T-cell (primary cell): Measurements from ENCODE around the gene SELENON. TPM values are rescaled to one million over a fixed set of nuclear protein-coding genes. Genes with fewer than 3 reads are reported as not detected.

Experiments
- ATAC-seq, 4 experiments: fragments of 200-7000 bp in 3 of 4; fragments of 150-1000 bp in 1 of 4; cut with Tn5 transposase; replicated peaks in 1 of 4; 1 replicate in 3 of 4; 2 replicates in 1 of 4; pipeline ENCODE4 v1.10.0; 2021; ENCODE audit warnings: moderate library complexity in 3 of 4, mild to moderate bottlenecking in 2 of 4, moderate number of reproducible peaks in 1 of 4
- CTCF ChIA-PET, 2 donors: fragments of 300-600 bp; sonication (Branson Sonifier 250); formaldehyde crosslinking; loops; one replicate each; lab custom pipeline; 2022; ENCODE audit warnings: antibody characterized with exemption in 2 of 2; lab: Charles Lee
- POLR2A ChIA-PET, 2 donors: fragments of 300-600 bp; sonication (Branson Sonifier 250); formaldehyde crosslinking; loops; one replicate each; lab custom pipeline; 2022; ENCODE audit warnings: antibody characterized with exemption in 2 of 2; lab: Charles Lee
- DNase-seq, 35 experiments: peaks; one replicate each; pipeline versions ENCODE4 v3.0.0 to v3.0.0-alpha.2; 2013 to 2023
- H3K27ac ChIP-seq: one replicate; pipeline ENCODE4 v1.5.1; 2013; ENCODE audit warnings: low read length
- H3K27me3 ChIP-seq, 2 experiments: replicated peaks in 1 of 2; 1 replicate in 1 of 2; 2 replicates in 1 of 2; pipeline versions ENCODE4 v1.6.1 to v1.7.0; 2013; ENCODE audit warnings: low read length in 1 of 2, mixed read lengths in 1 of 2; ENCODE audit not compliant: control insufficient read depth in 2 of 2, insufficient read depth in 2 of 2; ENCODE audit errors: extremely low read depth in 1 of 2
- H3K36me3 ChIP-seq, 2 donors: 1 replicate in 1 of 2; 2 replicates in 1 of 2; pipeline versions ENCODE4 v1.6.1 to v1.7.0; 2013; ENCODE audit warnings: low read length in 1 of 2; ENCODE audit not compliant: control insufficient read depth in 2 of 2, insufficient read depth in 1 of 2; ENCODE audit errors: extremely low read depth in 1 of 2
- H3K4me1 ChIP-seq, 2 experiments: 1 replicate in 1 of 2; 2 replicates in 1 of 2; pipeline versions ENCODE4 v1.6.1 to v1.7.0; 2013; ENCODE audit warnings: low read length in 2 of 2, mixed read lengths in 1 of 2; ENCODE audit not compliant: insufficient read depth in 2 of 2, control insufficient read depth in 1 of 2; ENCODE audit errors: extremely low read depth in 1 of 2
- H3K4me3 ChIP-seq, 2 donors: 1 replicate in 1 of 2; 2 replicates in 1 of 2; pipeline versions ENCODE4 v1.5.1 to v1.7.0; 2013; ENCODE audit warnings: mild to moderate bottlenecking in 2 of 2, low read length in 1 of 2, moderate library complexity in 1 of 2; ENCODE audit not compliant: control insufficient read depth in 1 of 2; ENCODE audit errors: extremely low read depth in 1 of 2
- H3K9me3 ChIP-seq: 2 replicates; pipeline ENCODE4 v1.7.0; 2013
- H3K27ac Mint-ChIP-seq, 2 donors: one replicate each; pipeline ENCODE4 v1.8.0; 2020 to 2021; ENCODE audit warnings: mild to moderate bottlenecking in 2 of 2, mixed read lengths in 2 of 2
- H3K27me3 Mint-ChIP-seq, 2 donors: one replicate each; pipeline ENCODE4 v1.8.0; 2021 to 2022; ENCODE audit warnings: mixed read lengths in 2 of 2
- H3K36me3 Mint-ChIP-seq: one replicate; pipeline ENCODE4 v1.8.0; 2021; ENCODE audit warnings: mixed read lengths
- H3K4me1 Mint-ChIP-seq, 3 donors: one replicate each; pipeline ENCODE4 v1.8.0; 2020 to 2022; ENCODE audit warnings: mixed read lengths in 3 of 3, mild to moderate bottlenecking in 1 of 3
- H3K4me3 Mint-ChIP-seq, 3 donors: one replicate each; pipeline ENCODE4 v1.8.0; 2020 to 2022; ENCODE audit warnings: mild to moderate bottlenecking in 3 of 3, mixed read lengths in 3 of 3, moderate library complexity in 3 of 3
- H3K9me3 Mint-ChIP-seq, 3 donors: one replicate each; pipeline ENCODE4 v1.8.0; 2020 to 2022; ENCODE audit warnings: mixed read lengths in 3 of 3
- WGBS: methylation state at CpG from one replicate; pipeline ENCODE4 v1.1.5; 2013; ENCODE audit warnings: missing lambda C conversion rate; ENCODE audit not compliant: insufficient coverage; 5-methylcytosine and 5-hydroxymethylcytosine counted together
- total RNA-seq, 35 experiments: library from RNA in 6 of 35; stranded (reverse) in 6 of 35; fragments of 120-200 nt in 1 of 35; gene quantifications; one replicate each; pipeline versions ENCODE4 v1.2.1 to v1.2.4 and lab custom pipeline; 2013 to 2026

Gene SELENON, protein sequence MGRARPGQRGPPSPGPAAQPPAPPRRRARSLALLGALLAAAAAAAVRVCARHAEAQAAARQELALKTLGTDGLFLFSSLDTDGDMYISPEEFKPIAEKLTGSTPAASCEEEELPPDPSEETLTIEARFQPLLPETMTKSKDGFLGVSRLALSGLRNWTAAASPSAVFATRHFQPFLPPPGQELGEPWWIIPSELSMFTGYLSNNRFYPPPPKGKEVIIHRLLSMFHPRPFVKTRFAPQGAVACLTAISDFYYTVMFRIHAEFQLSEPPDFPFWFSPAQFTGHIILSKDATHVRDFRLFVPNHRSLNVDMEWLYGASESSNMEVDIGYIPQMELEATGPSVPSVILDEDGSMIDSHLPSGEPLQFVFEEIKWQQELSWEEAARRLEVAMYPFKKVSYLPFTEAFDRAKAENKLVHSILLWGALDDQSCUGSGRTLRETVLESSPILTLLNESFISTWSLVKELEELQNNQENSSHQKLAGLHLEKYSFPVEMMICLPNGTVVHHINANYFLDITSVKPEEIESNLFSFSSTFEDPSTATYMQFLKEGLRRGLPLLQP
- total RNA-seq (10 to 100 TPM; 22.4 to 28.9 (median 25.9) TPM), total RNA-seq (lab: John Stamatoyannopoulos, UW) (7.0 to 49.7 (median 21.3) reads per million in 29 experiments)
- 14.3 TPM for total RNA-seq (2013)

DNA sequence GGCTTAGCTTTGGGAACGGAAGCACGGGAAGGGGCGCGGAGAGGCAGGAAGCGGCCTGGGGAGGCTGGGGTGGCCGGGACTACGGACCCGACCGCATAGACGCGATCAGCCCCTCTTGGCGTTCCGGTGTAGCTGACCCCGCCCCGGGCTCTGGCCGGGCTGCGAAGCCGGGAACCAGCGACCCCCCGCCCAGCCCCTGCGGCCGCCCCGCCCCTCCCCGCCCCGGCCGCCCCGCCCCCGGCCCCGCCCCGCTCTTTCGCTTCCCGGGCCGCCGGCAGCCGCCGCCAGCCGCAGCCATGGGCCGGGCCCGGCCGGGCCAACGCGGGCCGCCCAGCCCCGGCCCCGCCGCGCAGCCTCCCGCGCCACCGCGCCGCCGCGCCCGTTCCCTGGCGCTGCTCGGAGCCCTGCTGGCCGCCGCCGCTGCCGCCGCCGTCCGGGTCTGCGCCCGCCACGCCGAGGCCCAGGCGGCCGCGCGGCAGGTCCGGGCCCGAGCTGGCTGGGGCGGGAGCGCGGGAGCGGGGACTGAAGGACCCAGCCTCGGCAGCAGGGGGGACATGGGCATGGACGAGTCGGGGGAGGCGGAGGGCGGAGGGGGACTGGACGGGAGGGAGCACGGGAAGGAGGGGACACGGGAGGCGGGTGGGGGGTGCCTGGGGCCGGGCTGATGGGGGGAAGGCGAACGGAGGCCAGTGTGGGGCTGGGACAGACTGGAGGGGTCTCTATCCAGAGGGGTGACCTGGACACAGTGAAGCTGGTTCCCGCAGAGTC is at the start of gene SELENON:
SELENON (plus strand) TSS at position 259 of the 768 bp plus-strand sequence; CDS start at position 297, 38 bp downstream.
- Mint-ChIP-seq H3K27ac (peak within 1 kb of the TSS; percentile 79 to 93), H3K36me3 (no peaks in the 10 kb centered on the region), H3K9me3 (no peaks in the 10 kb centered on the region), H3K4me1 (peaks cover 62 to 79% (median 69%) of the 10 kb centered on the region in 3 donors), H3K4me3 (peak within 1 kb of the TSS; percentile 75 to 79 (median 79)), H3K27me3 (no peaks in the 10 kb centered on the region)
- ATAC-seq: peak; percentile 22 to 48 (median 46)
- peak within 1 kb of the TSS; percentile 34 for H3K27ac ChIP-seq
- no peaks in the 10 kb centered on the region for H3K9me3 ChIP-seq
- ChIA-PET CTCF (interaction anchor here in 1 of 2 donors (0.6 to 1.0 kb wide), 2 partner anchors 191 to 233 kb away, joined by 3 to 4 read pairs; no protein-coding TSS in a partner anchor), POLR2A (no interaction called here)
- peaks cover 20 to 75% of the 10 kb centered on the region in 2 experiments for H3K4me1 ChIP-seq
- under 1% methylated on average over 78 of the region's 91 CpGs for WGBS
- DNase-seq: peak in 8 of 35 experiments; percentile 20 to 54 (median 26)
- peak within 1 kb of the TSS; percentile 44 to 53 for H3K4me3 ChIP-seq
- H3K27me3 ChIP-seq: no peaks in the 10 kb centered on the region
- peaks cover 1 to 3% of the 10 kb centered on the region in 2 donors for H3K36me3 ChIP-seq

DNA sequence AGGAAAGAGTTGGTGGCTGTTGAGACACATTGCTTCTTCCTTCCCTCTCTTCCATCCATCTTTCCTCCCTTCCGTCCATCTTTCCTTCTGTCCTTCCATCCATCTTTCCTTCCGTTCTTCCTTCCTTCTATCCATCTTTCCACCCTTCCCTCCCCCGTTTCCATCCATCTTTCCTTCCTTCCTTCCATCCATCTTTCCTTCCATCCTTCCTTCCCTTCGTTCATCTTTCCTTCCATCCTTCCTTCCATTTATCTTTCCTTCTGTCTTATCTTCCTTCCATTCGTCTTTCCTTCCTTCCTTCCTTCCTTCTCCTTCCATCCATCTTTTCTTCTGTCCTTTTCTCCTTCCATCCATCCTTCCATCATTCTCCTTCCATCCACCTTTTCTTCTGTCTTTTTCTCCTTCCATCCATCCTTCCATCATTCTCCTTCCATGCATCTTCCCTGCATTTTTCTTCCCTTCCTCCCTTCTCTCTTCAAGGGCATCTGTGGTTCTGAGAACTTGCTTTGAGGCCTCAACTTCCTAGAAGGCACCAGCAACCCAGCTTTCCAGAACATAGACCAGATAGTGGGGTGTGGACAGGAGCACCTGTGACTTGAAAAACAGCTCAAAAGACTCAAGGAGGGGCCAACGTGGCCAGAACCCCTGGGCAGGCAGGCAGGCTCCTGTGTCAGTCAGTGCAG is 48.9 kb upstream of the SELENON start:
- H3K27ac ChIP-seq: no peak overlapping the region
- no peak for ATAC-seq
- no peak overlapping the region for H3K4me3 ChIP-seq
- peaks cover 32% of the 10 kb centered on the region for H3K36me3 Mint-ChIP-seq
- ChIA-PET POLR2A (interaction anchor here in 1 of 2 donors (0.6 kb wide), 1 partner anchor 186 kb away, joined by 4 read pairs; no protein-coding TSS in a partner anchor), CTCF (no interaction called here)
- no peaks in the 10 kb centered on the region for H3K9me3 Mint-ChIP-seq
- WGBS: 75% methylated on average over 6 of the region's 6 CpGs
- peaks cover 19 to 46% of the 10 kb centered on the region in 2 experiments for H3K4me1 ChIP-seq
- H3K27me3 ChIP-seq: no peaks in the 10 kb centered on the region
- no peak for DNase-seq
- H3K36me3 ChIP-seq: peaks cover 9 to 38% of the 10 kb centered on the region in 2 donors
- H3K4me3 Mint-ChIP-seq: no peak overlapping the region
- no peaks in the 10 kb centered on the region for H3K9me3 ChIP-seq
- peaks cover 39 to 68% (median 40%) of the 10 kb centered on the region in 3 donors for H3K4me1 Mint-ChIP-seq
- no peaks in the 10 kb centered on the region for H3K27me3 Mint-ChIP-seq
- H3K27ac Mint-ChIP-seq: peak overlapping the region; percentile 13 to 23

DNA sequence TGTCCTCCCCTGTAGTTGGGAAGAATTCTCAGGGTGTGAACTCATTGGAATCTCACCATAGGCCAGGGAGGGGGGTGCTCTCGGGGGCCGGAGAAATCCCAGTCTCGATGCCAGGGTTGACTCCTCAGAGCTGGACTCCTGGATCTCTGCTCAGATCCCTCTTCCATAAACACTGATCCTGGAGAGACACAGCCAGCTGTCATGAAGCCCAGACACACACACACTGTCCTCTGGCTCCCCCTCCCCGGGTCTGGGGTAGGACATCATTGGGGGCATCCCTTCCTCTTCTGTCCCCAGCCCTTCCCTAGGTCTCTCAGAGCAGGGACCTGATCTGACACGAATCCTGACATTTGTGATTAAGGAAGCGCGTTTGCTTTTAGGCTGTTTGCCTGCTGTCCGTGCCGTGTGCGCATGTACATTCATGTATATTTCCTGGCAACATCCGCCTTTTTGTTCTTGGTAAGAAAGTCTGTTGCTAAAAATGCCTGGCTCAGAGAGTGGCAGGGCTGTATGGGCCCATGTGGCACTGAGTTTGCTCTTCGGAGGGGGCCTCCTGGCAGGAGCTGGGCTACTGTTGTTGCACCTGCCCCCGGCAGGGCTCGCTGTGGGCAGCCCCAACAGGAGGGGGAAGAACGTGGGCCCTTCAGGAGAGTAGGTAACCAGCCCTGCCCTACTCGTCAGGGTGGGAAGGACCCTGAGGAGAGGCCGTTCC is 45.4 kb upstream of the SELENON start:
- CTCF ChIA-PET: no interaction called here
- no peaks in the 10 kb centered on the region for H3K9me3 Mint-ChIP-seq
- H3K4me1 Mint-ChIP-seq: peaks cover 44 to 68% (median 47%) of the 10 kb centered on the region in 3 donors
- H3K4me1 ChIP-seq: peaks cover 19 to 46% of the 10 kb centered on the region in 2 experiments
- H3K36me3 Mint-ChIP-seq: peaks cover 33% of the 10 kb centered on the region
- peak in 32 of 35 experiments; percentile 2 to 70 (median 48) for DNase-seq
- H3K4me3 Mint-ChIP-seq: peak overlapping the region; percentile 9 to 72 (median 39)
- peaks cover 14 to 30% of the 10 kb centered on the region in 2 donors for H3K36me3 ChIP-seq
- no peaks in the 10 kb centered on the region for H3K9me3 ChIP-seq
- POLR2A ChIA-PET: interaction anchor here in 1 of 2 donors (0.6 to 0.7 kb wide), 2 partner anchors 25 to 210 kb away, joined by 5 to 11 read pairs; no protein-coding TSS in a partner anchor
- no peaks in the 10 kb centered on the region for H3K27me3 Mint-ChIP-seq
- ATAC-seq: peak; percentile 72 to 94 (median 76)
- 74% methylated on average over 16 of the region's 17 CpGs for WGBS
- no peaks in the 10 kb centered on the region for H3K27me3 ChIP-seq
- H3K27ac Mint-ChIP-seq: peak overlapping the region; percentile 93 to 94
- peak overlapping the region; percentile 39 for H3K27ac ChIP-seq
- peak overlapping the region in 1 of 2 donors; percentile 2 for H3K4me3 ChIP-seq

DNA sequence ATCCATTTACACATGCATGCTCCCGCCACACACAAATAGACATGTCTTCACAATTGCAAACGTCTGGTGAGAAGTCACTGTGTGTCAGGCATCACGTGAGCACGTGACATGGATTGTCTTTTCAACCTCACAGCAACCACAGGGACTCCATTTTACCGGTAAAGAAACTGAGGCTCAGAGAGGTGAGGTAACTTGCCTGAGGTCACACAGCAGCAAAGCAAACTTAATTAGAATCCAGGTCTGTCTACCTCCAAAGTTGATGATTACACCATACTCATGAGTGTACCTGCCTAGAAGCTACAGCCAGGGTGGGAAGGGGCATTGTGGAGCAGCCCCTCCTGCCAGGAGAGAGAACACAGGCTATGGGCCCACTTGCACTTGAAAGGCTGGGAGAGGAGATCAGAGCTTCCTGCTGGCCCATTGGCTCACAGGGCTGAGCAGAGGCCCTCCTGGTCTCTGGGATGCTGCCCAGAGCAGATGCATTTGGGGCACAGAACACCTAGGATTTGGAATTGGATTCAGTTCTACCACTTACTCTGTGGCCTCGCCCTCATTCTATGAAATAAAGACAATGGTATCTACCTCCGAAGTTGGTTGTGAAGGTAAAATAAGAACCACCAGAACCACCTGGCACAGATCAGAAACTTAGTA is 44.4 kb upstream of the SELENON start:
- Histone ChIP-seq H3K4me3 (no peak overlapping the region), H3K27me3 (no peaks in the 10 kb centered on the region), H3K4me1 (peaks cover 19 to 46% of the 10 kb centered on the region in 2 experiments), H3K27ac (no peak overlapping the region), H3K36me3 (peaks cover 17 to 33% of the 10 kb centered on the region in 2 donors), H3K9me3 (no peaks in the 10 kb centered on the region)
- ChIA-PET CTCF (no interaction called here), POLR2A (no interaction called here)
- WGBS: 90% methylated on average over 2 of the region's 7 CpGs
- ATAC-seq (no peak), DNase-seq (no peak)
- H3K4me3 Mint-ChIP-seq: peak overlapping the region in 1 of 3 donors; percentile 72
- no peaks in the 10 kb centered on the region for H3K27me3 Mint-ChIP-seq
- peaks cover 44 to 67% (median 47%) of the 10 kb centered on the region in 3 donors for H3K4me1 Mint-ChIP-seq
- H3K9me3 Mint-ChIP-seq: no peaks in the 10 kb centered on the region
- H3K27ac Mint-ChIP-seq: peak overlapping the region; percentile 93 to 94
- H3K36me3 Mint-ChIP-seq: peaks cover 38% of the 10 kb centered on the region

DNA sequence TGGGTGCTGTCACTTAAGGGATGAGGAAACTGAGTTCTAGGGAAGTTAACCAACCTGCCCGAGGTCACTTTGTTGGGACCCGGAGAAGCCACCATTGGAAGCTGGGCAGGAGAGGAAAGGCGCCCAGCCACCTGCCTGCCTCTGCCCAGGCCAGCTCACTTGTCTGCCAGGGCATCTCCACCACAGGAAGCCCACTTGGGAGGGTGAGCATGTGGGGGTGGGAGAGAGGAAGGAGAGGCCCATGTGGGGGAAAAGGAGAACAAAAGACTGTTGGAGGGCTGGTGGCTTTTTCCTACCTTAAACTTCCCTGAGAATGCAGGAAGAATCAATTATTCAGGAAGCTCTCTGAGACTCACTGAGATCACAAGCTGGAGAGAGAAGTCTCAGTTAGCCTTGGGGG is 43.8 kb upstream of the SELENON start:
- DNase-seq (no peak), ATAC-seq (no peak)
- Histone ChIP-seq H3K27me3 (no peaks in the 10 kb centered on the region), H3K4me1 (peaks cover 19 to 46% of the 10 kb centered on the region in 2 experiments), H3K4me3 (no peak overlapping the region), H3K27ac (no peak overlapping the region), H3K36me3 (peaks cover 19 to 27% of the 10 kb centered on the region in 2 donors), H3K9me3 (no peaks in the 10 kb centered on the region)
- Mint-ChIP-seq H3K4me3 (peak overlapping the region in 1 of 3 donors; percentile 72), H3K36me3 (peaks cover 36% of the 10 kb centered on the region), H3K27ac (peak overlapping the region; percentile 53 to 93), H3K4me1 (peaks cover 39 to 61% (median 47%) of the 10 kb centered on the region in 3 donors), H3K9me3 (no peaks in the 10 kb centered on the region), H3K27me3 (no peaks in the 10 kb centered on the region)
- CTCF ChIA-PET: no interaction called here
- POLR2A ChIA-PET: no interaction called here
- 42% methylated on average over 3 of the region's 3 CpGs for WGBS
